K562 (cell line): ENCODE data around the gene IQSEC3.

Experiments used
- CBFB ChIP-seq: sonication (generic); formaldehyde crosslinking; IDR thresholded peaks from 2 replicates; pipeline ENCODE4 v1.4.0; 2020; ENCODE audit warnings: mild to moderate bottlenecking, missing genetic modification reagents
- CBX2 ChIP-seq: fragments of 200-600 bp; sonication (generic); IDR thresholded peaks from one replicate; pipeline ENCODE4 v1.6.1; 2012; ENCODE audit warnings: mild to moderate bottlenecking, low read length, inconsistent platforms; ENCODE audit not compliant: insufficient read depth, poor library complexity, severe bottlenecking
- EZH2 ChIP-seq: IDR thresholded peaks from 2 replicates; pipeline ENCODE4 v1.6.1; 2012; ENCODE audit warnings: low read depth, mild to moderate bottlenecking, inconsistent platforms, low read length, borderline replicate concordance
- GABPA ChIP-seq: fragments of 200-800 bp; sonication (Bioruptor generic); conservative IDR thresholded peaks from 2 replicates; pipeline ENCODE4 v1.6.1; 2016; ENCODE audit warnings: low read depth, missing genetic modification characterization, missing compliant biosample characterization
- GATA2 ChIP-seq: sonication (generic); formaldehyde crosslinking; IDR thresholded peaks from 2 replicates; pipeline ENCODE4 v1.4.0; 2020; ENCODE audit warnings: mild to moderate bottlenecking, missing genetic modification reagents
- HBP1 ChIP-seq: fragments of 450-650 bp; formaldehyde crosslinking; IDR thresholded peaks from 2 replicates; pipeline ENCODE4 v1.4.0; 2022; ENCODE audit warnings: missing genetic modification characterization
- HDAC8 ChIP-seq: fragments of 450-650 bp; IDR thresholded peaks from 2 replicates; pipeline ENCODE4 v1.6.1; 2016; ENCODE audit warnings: mild to moderate bottlenecking, missing genetic modification characterization, moderate library complexity, missing compliant biosample characterization
- POLR2A ChIP-seq: fragments of 450-650 bp; conservative IDR thresholded peaks from 2 replicates; pipeline ENCODE4 v1.6.1; 2016
- RBFOX2 ChIP-seq: fragments of 200-400 bp; formaldehyde crosslinking; IDR thresholded peaks from 2 replicates; pipeline ENCODE4 v1.6.1; 2017; ENCODE audit warnings: low read depth, mild to moderate bottlenecking, low read length, moderate library complexity
- SMAD1 ChIP-seq: fragments of 150-350 bp; IDR thresholded peaks from 2 replicates; pipeline ENCODE4 v1.6.1; 2014; ENCODE audit warnings: low read length, low read depth; ENCODE audit not compliant: partially characterized antibody
- TF ChIP-seq, protein P1 (sequence below): sonication (generic); formaldehyde crosslinking; IDR thresholded peaks from 2 replicates; pipeline ENCODE4 v1.8.0; 2022; ENCODE audit warnings: missing genetic modification reagents, mild to moderate bottlenecking, moderate library complexity, borderline replicate concordance
- TF ChIP-seq, protein P2 (sequence below), 3 experiments: IDR thresholded peaks in 2 of 3; conservative IDR thresholded peaks in 1 of 3; 2 replicates each; pipeline ENCODE4 v1.5.1; 2011 to 2012; ENCODE audit warnings: low read length in 3 of 3, mild to moderate bottlenecking in 3 of 3, control low read depth in 2 of 3, improper control_type of control experiment in 1 of 3, inconsistent platforms in 1 of 3, low read depth in 1 of 3, mixed read lengths in 1 of 3, moderate library complexity in 1 of 3; ENCODE audit not compliant: insufficient read depth in 2 of 3
- TF ChIP-seq, protein P3 (sequence below): sonication (generic); formaldehyde crosslinking; IDR thresholded peaks from 2 replicates; pipeline ENCODE4 v1.8.1; 2022; ENCODE audit warnings: missing genetic modification reagents

GRCh38 chr12:111699-112493 is 45.3 kb downstream of the IQSEC3 start:
- TF ChIP-seq CBFB (CRISPR knock-in tag) = no peak
- no peak for TF ChIP-seq RBFOX2
- TF ChIP-seq EZH2 = no peak
- TF ChIP-seq, protein P1, sequence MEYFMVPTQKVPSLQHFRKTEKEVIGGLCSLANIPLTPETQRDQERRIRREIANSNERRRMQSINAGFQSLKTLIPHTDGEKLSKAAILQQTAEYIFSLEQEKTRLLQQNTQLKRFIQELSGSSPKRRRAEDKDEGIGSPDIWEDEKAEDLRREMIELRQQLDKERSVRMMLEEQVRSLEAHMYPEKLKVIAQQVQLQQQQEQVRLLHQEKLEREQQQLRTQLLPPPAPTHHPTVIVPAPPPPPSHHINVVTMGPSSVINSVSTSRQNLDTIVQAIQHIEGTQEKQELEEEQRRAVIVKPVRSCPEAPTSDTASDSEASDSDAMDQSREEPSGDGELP = no peak
- no peak for TF ChIP-seq HDAC8 (tag)
- no peak for TF ChIP-seq CBX2
- TF ChIP-seq SMAD1 = no peak
- no peak for TF ChIP-seq POLR2A
- TF ChIP-seq, protein P2, sequence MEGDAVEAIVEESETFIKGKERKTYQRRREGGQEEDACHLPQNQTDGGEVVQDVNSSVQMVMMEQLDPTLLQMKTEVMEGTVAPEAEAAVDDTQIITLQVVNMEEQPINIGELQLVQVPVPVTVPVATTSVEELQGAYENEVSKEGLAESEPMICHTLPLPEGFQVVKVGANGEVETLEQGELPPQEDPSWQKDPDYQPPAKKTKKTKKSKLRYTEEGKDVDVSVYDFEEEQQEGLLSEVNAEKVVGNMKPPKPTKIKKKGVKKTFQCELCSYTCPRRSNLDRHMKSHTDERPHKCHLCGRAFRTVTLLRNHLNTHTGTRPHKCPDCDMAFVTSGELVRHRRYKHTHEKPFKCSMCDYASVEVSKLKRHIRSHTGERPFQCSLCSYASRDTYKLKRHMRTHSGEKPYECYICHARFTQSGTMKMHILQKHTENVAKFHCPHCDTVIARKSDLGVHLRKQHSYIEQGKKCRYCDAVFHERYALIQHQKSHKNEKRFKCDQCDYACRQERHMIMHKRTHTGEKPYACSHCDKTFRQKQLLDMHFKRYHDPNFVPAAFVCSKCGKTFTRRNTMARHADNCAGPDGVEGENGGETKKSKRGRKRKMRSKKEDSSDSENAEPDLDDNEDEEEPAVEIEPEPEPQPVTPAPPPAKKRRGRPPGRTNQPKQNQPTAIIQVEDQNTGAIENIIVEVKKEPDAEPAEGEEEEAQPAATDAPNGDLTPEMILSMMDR (IDR thresholded peaks at IDR 0.05 in 2 of 3, conservative IDR thresholded peaks at IDR 0.05 in 1 of 3; ENCODE audit: insufficient read depth in 2 of 3, low read depth in 1 of 3, low read length in 3 of 3) = no peak
- TF ChIP-seq HBP1 (CRISPR knock-in tag) = no peak
- no peak for TF ChIP-seq GABPA (tag)
- TF ChIP-seq, protein P3, sequence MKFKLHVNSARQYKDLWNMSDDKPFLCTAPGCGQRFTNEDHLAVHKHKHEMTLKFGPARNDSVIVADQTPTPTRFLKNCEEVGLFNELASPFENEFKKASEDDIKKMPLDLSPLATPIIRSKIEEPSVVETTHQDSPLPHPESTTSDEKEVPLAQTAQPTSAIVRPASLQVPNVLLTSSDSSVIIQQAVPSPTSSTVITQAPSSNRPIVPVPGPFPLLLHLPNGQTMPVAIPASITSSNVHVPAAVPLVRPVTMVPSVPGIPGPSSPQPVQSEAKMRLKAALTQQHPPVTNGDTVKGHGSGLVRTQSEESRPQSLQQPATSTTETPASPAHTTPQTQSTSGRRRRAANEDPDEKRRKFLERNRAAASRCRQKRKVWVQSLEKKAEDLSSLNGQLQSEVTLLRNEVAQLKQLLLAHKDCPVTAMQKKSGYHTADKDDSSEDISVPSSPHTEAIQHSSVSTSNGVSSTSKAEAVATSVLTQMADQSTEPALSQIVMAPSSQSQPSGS = no peak
- no peak for TF ChIP-seq GATA2 (CRISPR knock-in tag)
